Endothelial cell of umbilical vein (primary cell): Measurements from ENCODE around the gene REM2. TPM values are rescaled to one million over a fixed set of nuclear protein-coding genes. Genes with fewer than 3 reads are reported as not detected.

ENCODE experiments used
- BruUV-seq: library from RNA; stranded (reverse); fragments of 400-500 nt; replicated peaks from 2 replicates; lab custom pipeline; 2021; lab: Mats Ljungman, UMichigan
- CTCF ChIA-PET: fragments of 300-600, 350-600 bp; sonication (Branson Sonifier 250); formaldehyde crosslinking; loops from one replicate; lab custom pipeline; 2021; ENCODE audit warnings: antibody characterized with exemption, inconsistent platforms; lab: Charles Lee
- POLR2A ChIA-PET: fragments of 300-600, 350-600 bp; sonication (Branson Sonifier 250); formaldehyde crosslinking; loops from one replicate; lab custom pipeline; 2021; ENCODE audit warnings: antibody characterized with exemption, inconsistent platforms; lab: Charles Lee
- DNase-seq: peaks from one replicate; pipeline ENCODE4 v3.0.0-alpha.2; 2011; ENCODE audit warnings: low read depth, low spot score
- FAIRE-seq: peaks from 2 replicates; lab custom pipeline; 2011; peaks lifted over from hg19 to GRCh38; lab: Jason Lieb, UNC
- H2AFZ ChIP-seq: 2 replicates; pipeline ENCODE4 v1.6.0; 2012; ENCODE audit warnings: low read depth, low read length, control low read depth, inconsistent platforms
- H3K27ac ChIP-seq: 2 replicates; pipeline ENCODE4 v1.5.1; 2011; ENCODE audit warnings: low read depth, mild to moderate bottlenecking, control low read depth, low read length, moderate library complexity; ENCODE audit not compliant: insufficient read depth
- H3K27me3 ChIP-seq, 2 experiments: 2 replicates each; pipeline versions ENCODE4 v1.6.0 to v1.6.1; 2011; ENCODE audit warnings: low read length in 2 of 2, mixed read lengths in 1 of 2; ENCODE audit not compliant: control insufficient read depth in 2 of 2, insufficient read depth in 2 of 2
- H3K36me3 ChIP-seq, 2 experiments: 2 replicates in 1 of 2; 3 replicates in 1 of 2; pipeline ENCODE4 v1.5.1; 2011; ENCODE audit warnings: low read length in 2 of 2, mild to moderate bottlenecking in 1 of 2, moderate library complexity in 1 of 2; ENCODE audit not compliant: control insufficient read depth in 2 of 2, insufficient read depth in 2 of 2; ENCODE audit errors: extremely low read depth in 1 of 2
- H3K4me1 ChIP-seq: 3 replicates; pipeline ENCODE4 v1.5.1; 2011; ENCODE audit warnings: mild to moderate bottlenecking, low read length; ENCODE audit not compliant: control insufficient read depth, insufficient read depth; ENCODE audit errors: extremely low read depth
- H3K4me2 ChIP-seq: 2 replicates; pipeline ENCODE4 v1.6.1; 2011; ENCODE audit warnings: low read length, control low read depth, mixed read lengths; ENCODE audit not compliant: insufficient read depth
- H3K4me3 ChIP-seq, 3 experiments: fragments of 200-600 bp in 1 of 3; sonication (generic), shearing (Covaris generic) in 1 of 3; replicated peaks in 1 of 3; 2 replicates each; pipeline ENCODE4 v1.5.1; 2011 to 2016; ENCODE audit warnings: control low read depth in 3 of 3, low read length in 3 of 3, mild to moderate bottlenecking in 2 of 3, inconsistent platforms in 1 of 3, low read depth in 1 of 3, moderate library complexity in 1 of 3; ENCODE audit not compliant: insufficient read depth in 1 of 3
- H3K79me2 ChIP-seq: 2 replicates; pipeline ENCODE4 v1.6.0; 2012; ENCODE audit warnings: low read length, inconsistent platforms; ENCODE audit not compliant: control insufficient read depth, insufficient read depth
- H3K9ac ChIP-seq: replicated peaks from 2 replicates; pipeline ENCODE3; 2011; ENCODE audit warnings: low read length, control low read depth; ENCODE audit not compliant: insufficient read depth; ENCODE audit errors: extremely low read depth
- H3K9me1 ChIP-seq: replicated peaks from 3 replicates; pipeline ENCODE4 v1.6.0; 2011; ENCODE audit warnings: mild to moderate bottlenecking, low read length; ENCODE audit not compliant: control insufficient read depth, insufficient read depth; ENCODE audit errors: extremely low read depth
- H3K9me3 ChIP-seq: replicated peaks from 2 replicates; pipeline ENCODE4 v1.5.1; 2012; ENCODE audit warnings: low read length, inconsistent platforms; ENCODE audit not compliant: control insufficient read depth, insufficient read depth
- H4K20me1 ChIP-seq: replicated peaks from 2 replicates; pipeline ENCODE3; 2011; ENCODE audit warnings: mild to moderate bottlenecking, low read length; ENCODE audit not compliant: control insufficient read depth, insufficient read depth; ENCODE audit errors: extremely low read depth
- CTCF ChIP-seq, 2 donors: IDR thresholded peaks; 1 replicate in 1 of 2; 2 replicates in 1 of 2; pipeline ENCODE4 v1.5.1; 2011; ENCODE audit warnings: low read length in 2 of 2, mild to moderate bottlenecking in 2 of 2, moderate library complexity in 2 of 2, control low read depth in 1 of 2, inconsistent platforms in 1 of 2, low read depth in 1 of 2; ENCODE audit not compliant: insufficient read depth in 1 of 2; ENCODE audit errors: extremely low read depth in 1 of 2
- EZH2 ChIP-seq: IDR thresholded peaks from 2 replicates; pipeline ENCODE4 v1.6.1; 2012; ENCODE audit warnings: borderline replicate concordance, low read depth, mild to moderate bottlenecking, moderate library complexity, low read length, inconsistent platforms; ENCODE audit not compliant: severe bottlenecking
- FOS ChIP-seq: IDR thresholded peaks from 2 replicates; pipeline ENCODE4 v1.6.1; 2011; ENCODE audit warnings: mild to moderate bottlenecking, low read length, moderate library complexity, borderline replicate concordance; ENCODE audit not compliant: insufficient read depth
- GATA2 ChIP-seq: IDR thresholded peaks from 2 replicates; pipeline ENCODE4 v1.7.0; 2011; ENCODE audit warnings: low read depth, mild to moderate bottlenecking, moderate library complexity, mixed read lengths, low read length; ENCODE audit not compliant: insufficient read length, insufficient read depth
- JUN ChIP-seq: IDR thresholded peaks from 2 replicates; pipeline ENCODE4 v1.6.1; 2011; ENCODE audit warnings: borderline replicate concordance, low read depth; ENCODE audit not compliant: insufficient read length, insufficient read depth
- MAX ChIP-seq: IDR thresholded peaks from 2 replicates; pipeline ENCODE4 v1.6.1; 2011; ENCODE audit not compliant: insufficient read depth, insufficient read length
- MYC ChIP-seq: IDR thresholded peaks from one replicate; pipeline ENCODE4 v1.6.1; 2011; ENCODE audit warnings: mild to moderate bottlenecking, low read depth, low read length
- POLR2A ChIP-seq: IDR thresholded peaks from 2 replicates; pipeline ENCODE4 v1.6.1; 2012; ENCODE audit warnings: low read depth, mild to moderate bottlenecking, control low read depth, low read length
- POLR2AphosphoS5 ChIP-seq: IDR thresholded peaks from 2 replicates; pipeline ENCODE4 v1.6.1; 2012; ENCODE audit warnings: low read depth, mild to moderate bottlenecking, control low read depth, low read length, moderate library complexity; ENCODE audit not compliant: insufficient read depth
- dilution Hi-C: fragments of 300-500 bp; cut with MboI; formaldehyde crosslinking; loops from one replicate; pipeline ENCODE4 v1.15.0; 2019; ENCODE audit warnings: low sequenced_read_pairs; ENCODE audit not compliant: extremely low pct_ligation_motif_present
- intact Hi-C: fragments of 100-400 bp; cut with micrococcal nuclease; formaldehyde crosslinking; loops from one replicate; pipeline ENCODE4 v1.10.0; 2022
- polyA plus RNA-seq, 4 experiments: library from polyadenylated mRNA; depleted of rRNA in 3 of 4; stranded (reverse) in 3 of 4; unstranded in 1 of 4; fragments of >200 nt; gene quantifications; 2 replicates each; pipeline versions ENCODE4 v1.2.1 to v1.2.3, GENCODE V29; 2011 to 2012; ENCODE audit warnings: missing spikeins in 1 of 4
- total RNA-seq: library from RNA; stranded (reverse); gene quantifications from 2 replicates; pipeline ENCODE4 v1.2.3, GENCODE V29; 2021

Gene REM2
- total and polyA plus RNA-seq, 2 donors (not counting 3 experiments of a cell fraction or from before 2014, with no cell fraction given), result 0.33 TPM; not detected in 1

GRCh38 chr14:22919601-22919921 lies 36.5 kb downstream of the REM2 start:
- Histone ChIP-seq H3K9ac (peak overlapping the region; percentile 27), H3K36me3 (peaks cover 2 to 23% of the 10 kb centered on the region in 2 experiments), H3K9me1 (no peaks in the 10 kb centered on the region), H4K20me1 (no peaks in the 10 kb centered on the region), H3K4me2 (peak overlapping the region; percentile 64), H3K27ac (peak overlapping the region; percentile 21), H3K9me3 (no peaks in the 10 kb centered on the region), H3K4me1 (peaks cover 12% of the 10 kb centered on the region), H3K27me3 (no peaks in the 10 kb centered on the region), H3K4me3 (peak overlapping the region in 2 of 3 experiments; percentile 24 to 30), H2AFZ (peak overlapping the region; percentile 63), H3K79me2 (peaks cover 27% of the 10 kb centered on the region)
- ChIA-PET CTCF (interaction anchor here (0.6 to 3.3 kb wide), 7 partner anchors 10 to 1899 kb away, joined by 3 to 21 read pairs (median 4); partner anchors contain the start of gene PRMT5), POLR2A (interaction anchor here (3.0 kb wide), 1 partner anchor 10 kb away, joined by 12 read pairs; the partner anchor contains the start of gene PRMT5)
- dilution Hi-C loops (no loop called here), intact Hi-C loops (loop anchor here (1.0 to 5.0 kb wide), 3 partner anchors 10 to 362 kb away; partner anchors contain the start of gene PRMT5)
- DNase-seq (no peak), FAIRE-seq (no peak)
- BruUV-seq, result TSS peak; percentile 92
- TF ChIP-seq GATA2 (no peak), MAX (no peak), JUN (no peak), CTCF (IDR thresholded peaks at IDR 0.05; ENCODE audit: extremely low read depth in 1 of 2, insufficient read depth in 1 of 2, low read depth in 1 of 2, low read length in 2 of 2) (no peak)

- Histone ChIP-seq H3K27ac (no peak overlapping the region), H3K9me3 (no peaks in the 10 kb centered on the region), H4K20me1 (no peaks in the 10 kb centered on the region), H3K4me2 (no peak overlapping the region), H3K4me3 (no peak overlapping the region), H3K79me2 (peaks cover 22% of the 10 kb centered on the region), H3K27me3 (no peaks in the 10 kb centered on the region), H3K9me1 (no peaks in the 10 kb centered on the region), H3K36me3 (peaks cover 6 to 27% of the 10 kb centered on the region in 2 experiments), H3K4me1 (peaks cover 12% of the 10 kb centered on the region), H3K9ac (no peak overlapping the region), H2AFZ (no peak overlapping the region)
- no TSS peak for BruUV-seq
- intact Hi-C loops (no loop called here), dilution Hi-C loops (no loop called here)
- ChIA-PET CTCF (interaction anchor here (3.3 kb wide), 1 partner anchor 9 kb away, joined by 21 read pairs; the partner anchor contains the start of gene PRMT5), POLR2A (no interaction called here)
- FAIRE-seq, result no peak
- no peak for TF ChIP-seq MYC
- TF ChIP-seq EZH2, result no peak
- no peak for TF ChIP-seq FOS
- no peak for TF ChIP-seq CTCF (IDR thresholded peaks at IDR 0.05; ENCODE audit: extremely low read depth in 1 of 2, insufficient read depth in 1 of 2, low read depth in 1 of 2, low read length in 2 of 2)
- TF ChIP-seq POLR2AphosphoS5, result no peak
- TF ChIP-seq POLR2A, result no peak
- no peak for TF ChIP-seq JUN
- TF ChIP-seq MAX, result no peak
- TF ChIP-seq GATA2, result no peak
- DNase-seq, result no peak
Measured at GRCh38 chr14:22920697-22921096, 37.7 kb downstream of the REM2 start.
